Heart left ventricle (tissue), 13 donors: ENCODE results near the gene MAPT.

ENCODE experiments used
- CTCF ChIP-seq, 12 donors: fragments of 200-600 bp; sonication (generic) in 4 of 12; IDR thresholded peaks; one replicate each; pipeline versions ENCODE4 v1.5.0 to v1.8.0; 2018 to 2022; ENCODE audit warnings: antibody characterized with exemption in 12 of 12, mild to moderate bottlenecking in 5 of 12
- POLR2A ChIP-seq, 2 donors: fragments of 450-650 bp; IDR thresholded peaks; one replicate each; pipeline ENCODE4 v1.6.1; 2017; ENCODE audit warnings: antibody characterized with exemption in 2 of 2, mild to moderate bottlenecking in 2 of 2, moderate library complexity in 2 of 2
- donor health status: ischemic (EF 13 %, LVEDD 7.1; RV severe dilation, severe dysfunction).
- donor health status: DM: no; HTN: yes; CAD: no.
- donor health status: DM: no; HTN: no; CAD: no.
- donor health status: ischemic (EF 25% LVEDD 6.9; RV normal size, moderate dysfunction).
- donor health status: ischemic (EF 25% LVEDD 5.7; RV mildly dilated, moderate dysfunction).
- donor health status: ischemic (EF 35%, LVEDD 5.7; RV mildly dilated, moderate dysfunction).
- donor health status: nonischemic (EF 11% LVEDD 7.7; RV severe dilation, severe dysfunction).
- donor health status: DM: yes; HTN: yes; CAD: no.
- donor health status: PGD.
- donor health status: ischemic (EF 29% LVEDD 5.4; RV normal size, mild dysfunction).
- donor health status: nonischemic (EF 23%, LVEDD 6.1; RV moderate dilation, normal function).

GRCh38 chr17:45908935-45909334 is 14.6 kb downstream of the MAPT start:
- TF ChIP-seq CTCF (IDR thresholded peaks at IDR 0.05), result no peak
- no peak for TF ChIP-seq POLR2A (IDR thresholded peaks at IDR 0.05)
